HepG2 (cell line): ENCODE results near the gene PKMYT1. TPM values are rescaled to one million over a fixed set of nuclear protein-coding genes. Genes with fewer than 3 reads are reported as not detected.

Experiments
- ARID4A ChIP-seq: sonication (generic); formaldehyde crosslinking; IDR thresholded peaks from 2 replicates; pipeline ENCODE4 v1.5.0; 2020; ENCODE audit warnings: mild to moderate bottlenecking, missing genetic modification reagents, borderline replicate concordance
- GPBP1L1 ChIP-seq: sonication (generic); formaldehyde crosslinking; IDR thresholded peaks from 2 replicates; pipeline ENCODE4 v1.5.0; 2020; ENCODE audit warnings: mild to moderate bottlenecking, missing genetic modification reagents
- KDM2A ChIP-seq: sonication (generic); formaldehyde crosslinking; IDR thresholded peaks from 2 replicates; pipeline ENCODE4 v1.4.0; 2020; ENCODE audit warnings: low read depth, missing genetic modification reagents, borderline replicate concordance
- KDM5A ChIP-seq: fragments of 200-600 bp; sonication (generic); IDR thresholded peaks from 2 replicates; pipeline ENCODE4 v1.7.0; 2018; ENCODE audit warnings: antibody characterized with exemption, mild to moderate bottlenecking, low read length, borderline replicate concordance
- LBX2 ChIP-seq: sonication (generic); formaldehyde crosslinking; IDR thresholded peaks from 2 replicates; pipeline ENCODE4 v1.5.0; 2020; ENCODE audit warnings: missing genetic modification reagents, mild to moderate bottlenecking, borderline replicate concordance
- NAIF1 ChIP-seq: sonication (generic); formaldehyde crosslinking; IDR thresholded peaks from 2 replicates; pipeline ENCODE4 v1.5.0; 2020; ENCODE audit warnings: mild to moderate bottlenecking, missing genetic modification reagents, borderline replicate concordance
- POGK ChIP-seq: sonication (generic); formaldehyde crosslinking; conservative IDR thresholded peaks from 2 replicates; pipeline ENCODE4 v1.8.0; 2022; ENCODE audit warnings: mild to moderate bottlenecking, moderate library complexity, missing genetic modification reagents
- PRMT3 ChIP-seq: sonication (generic); formaldehyde crosslinking; IDR thresholded peaks from 2 replicates; pipeline ENCODE4 v1.8.1; 2022; ENCODE audit warnings: low read depth, mild to moderate bottlenecking, moderate library complexity, missing genetic modification reagents, borderline replicate concordance
- RBFOX2 ChIP-seq: fragments of 200-400 bp; formaldehyde crosslinking; IDR thresholded peaks from 2 replicates; pipeline ENCODE4 v1.6.1; 2017; ENCODE audit warnings: low read depth, mild to moderate bottlenecking, low read length
- RELA ChIP-seq: sonication (generic); formaldehyde crosslinking; IDR thresholded peaks from 2 replicates; pipeline ENCODE4 v1.4.0; 2020; ENCODE audit warnings: missing genetic modification reagents
- SAP130 ChIP-seq: IDR thresholded peaks from 2 replicates; pipeline ENCODE4 v1.6.1; 2016; ENCODE audit warnings: low read depth
- SMARCE1 ChIP-seq: fragments of 450-650 bp; IDR thresholded peaks from 2 replicates; pipeline ENCODE4 v1.6.1; 2017; ENCODE audit warnings: borderline replicate concordance
- ZBTB46 ChIP-seq: sonication (generic); formaldehyde crosslinking; IDR thresholded peaks from 2 replicates; pipeline ENCODE4 v1.4.0; 2020; ENCODE audit warnings: mild to moderate bottlenecking, missing genetic modification reagents, borderline replicate concordance
- ZBTB7B ChIP-seq: sonication (generic); formaldehyde crosslinking; IDR thresholded peaks from 2 replicates; pipeline ENCODE4 v1.4.0; 2020; ENCODE audit warnings: missing genetic modification reagents
- ZNF3 ChIP-seq: IDR thresholded peaks from 2 replicates; pipeline ENCODE4 v1.7.0; 2017; ENCODE audit warnings: inconsistent platforms
- ZNF414 ChIP-seq: sonication (generic); formaldehyde crosslinking; IDR thresholded peaks from 2 replicates; pipeline ENCODE4 v1.5.0; 2020; ENCODE audit warnings: missing genetic modification reagents
- ZNF720 ChIP-seq: sonication (generic); formaldehyde crosslinking; IDR thresholded peaks from 2 replicates; pipeline ENCODE4 v1.4.0; 2020; ENCODE audit warnings: missing genetic modification reagents
- ZNF816 ChIP-seq: sonication (generic); formaldehyde crosslinking; IDR thresholded peaks from 2 replicates; pipeline ENCODE4 v1.8.0; 2022; ENCODE audit warnings: missing genetic modification reagents, mild to moderate bottlenecking, borderline replicate concordance
- polyA plus RNA-seq, 8 experiments: library from polyadenylated mRNA; depleted of rRNA in 3 of 8; stranded (reverse) in 7 of 8; unstranded in 1 of 8; fragments of >200 nt; fragmentation: Illumina TruSeq in 4 of 8; extraction: Trizol in 4 of 8; gene quantifications; 2 replicates each; pipeline versions ENCODE4 v1.2.1 to v1.2.3, GENCODE V29; 2011 to 2016; ENCODE audit warnings: low read depth in 4 of 8, missing spikeins in 1 of 8, mixed read lengths in 1 of 8; ENCODE audit not compliant: insufficient read depth in 1 of 8
- total RNA-seq, 5 experiments: library from RNA; depleted of rRNA; stranded (reverse); fragments of >200 nt; fragmentation: Illumina TruSeq; extraction: Trizol; gene quantifications; 2 replicates each; pipeline ENCODE4 v1.2.3, GENCODE V29; 2016; ENCODE audit warnings: low read depth in 1 of 5

Gene PKMYT1
- total and polyA plus RNA-seq, 2 of the 13 experiments (the other 11 are each of a cell fraction or from before 2014, with no cell fraction given): 7.0 to 27.8 TPM

GRCh38 chr16:3019594-3020246 is 39.5 kb upstream of the PKMYT1 start (continued):
- TF ChIP-seq ZNF414 (CRISPR knock-in tag) (no peak), POGK (CRISPR knock-in tag) (0 out of 2 replicates have a peak, but pooled peaks have one; percentile 3), RELA (CRISPR knock-in tag) (no peak), ZNF816 (CRISPR knock-in tag) (no peak), KDM5A (0 out of 2 replicates have a peak, but pooled peaks have one; percentile 17), ZBTB46 (CRISPR knock-in tag) (no peak), KDM2A (CRISPR knock-in tag) (no peak), ARID4A (CRISPR knock-in tag) (no peak), ZNF3 (CRISPR knock-in tag) (0 out of 2 replicates have a peak, but pooled peaks have one; percentile 52), SAP130 (CRISPR knock-in tag) (0 out of 2 replicates have a peak, but pooled peaks have one; percentile 6), NAIF1 (CRISPR knock-in tag) (no peak), LBX2 (no peak), GPBP1L1 (CRISPR knock-in tag) (no peak), ZBTB7B (peak; percentile 55; the same call in 1 of the 2 replicates), SMARCE1 (no peak), RBFOX2 (no peak), ZNF720 (no peak), PRMT3 (CRISPR knock-in tag) (no peak)
